ENCODE results near the gene DRAM2.

GRCh38 chr1:111110197-111110899 lies 29.5 kb downstream of the DRAM2 start:
- TF ChIP-seq, protein P1, sequence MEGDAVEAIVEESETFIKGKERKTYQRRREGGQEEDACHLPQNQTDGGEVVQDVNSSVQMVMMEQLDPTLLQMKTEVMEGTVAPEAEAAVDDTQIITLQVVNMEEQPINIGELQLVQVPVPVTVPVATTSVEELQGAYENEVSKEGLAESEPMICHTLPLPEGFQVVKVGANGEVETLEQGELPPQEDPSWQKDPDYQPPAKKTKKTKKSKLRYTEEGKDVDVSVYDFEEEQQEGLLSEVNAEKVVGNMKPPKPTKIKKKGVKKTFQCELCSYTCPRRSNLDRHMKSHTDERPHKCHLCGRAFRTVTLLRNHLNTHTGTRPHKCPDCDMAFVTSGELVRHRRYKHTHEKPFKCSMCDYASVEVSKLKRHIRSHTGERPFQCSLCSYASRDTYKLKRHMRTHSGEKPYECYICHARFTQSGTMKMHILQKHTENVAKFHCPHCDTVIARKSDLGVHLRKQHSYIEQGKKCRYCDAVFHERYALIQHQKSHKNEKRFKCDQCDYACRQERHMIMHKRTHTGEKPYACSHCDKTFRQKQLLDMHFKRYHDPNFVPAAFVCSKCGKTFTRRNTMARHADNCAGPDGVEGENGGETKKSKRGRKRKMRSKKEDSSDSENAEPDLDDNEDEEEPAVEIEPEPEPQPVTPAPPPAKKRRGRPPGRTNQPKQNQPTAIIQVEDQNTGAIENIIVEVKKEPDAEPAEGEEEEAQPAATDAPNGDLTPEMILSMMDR (IDR thresholded peaks at IDR 0.05; ENCODE audit: extremely low read depth in 1 of 2, insufficient read depth in 1 of 2, low read depth in 1 of 2, low read length in 2 of 2), result no peak
- TF ChIP-seq EZH2 (IDR thresholded peaks at IDR 0.05; ENCODE audit: borderline replicate concordance, low read depth, low read length, severe bottlenecking) (no peak), MAX (IDR thresholded peaks at IDR 0.05; ENCODE audit: insufficient read depth, insufficient read length) (no peak), POLR2A (IDR thresholded peaks at IDR 0.05; ENCODE audit: low read depth, low read length) (no peak), POLR2AphosphoS5 (IDR thresholded peaks at IDR 0.05; ENCODE audit: insufficient read depth, low read depth, low read length) (no peak)
